Measurements from ENCODE around the gene C1QTNF12.

C1QTNF12 gene

DNA sequence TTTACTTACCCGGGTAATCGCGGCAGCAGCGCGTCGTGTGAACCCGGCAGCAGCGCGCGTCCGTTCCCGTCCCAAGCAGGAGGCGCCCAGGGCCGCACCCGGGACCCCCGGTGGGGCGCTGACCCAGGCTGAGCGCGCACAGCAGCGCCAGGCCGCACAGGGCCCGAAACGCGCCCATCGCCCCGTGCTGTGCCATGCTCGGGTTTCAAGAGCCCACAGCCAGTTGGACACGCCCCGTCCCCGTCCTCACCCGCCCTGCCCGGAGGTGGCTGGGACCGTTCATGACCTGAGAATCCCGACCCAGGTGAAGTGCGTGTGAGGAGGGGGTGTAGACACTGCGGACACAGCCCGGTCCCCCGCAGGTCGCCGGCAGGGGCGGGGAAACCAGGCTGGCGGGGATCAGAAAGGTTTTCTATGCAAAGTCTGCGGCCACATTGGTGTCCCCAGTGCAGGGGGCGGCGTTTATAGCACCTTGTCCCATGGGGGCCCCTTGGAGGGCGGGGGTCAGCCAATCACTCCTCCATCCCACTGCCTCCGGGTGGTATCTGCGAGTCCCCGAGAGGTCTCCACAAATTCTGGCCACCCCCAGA, 40.1 kb downstream of the C1QTNF12 start, which contains the start of gene TNFRSF18:
Gene TNFRSF18, minus strand, starts transcription at position 217 of the 590 bp plus-strand sequence. Its CDS starts 21 bp downstream, at position 196.
- Histone ChIP-seq H3K9me2 (replicated peaks; ENCODE audit: insufficient read depth, low read length) (no peaks in the 10 kb centered on the region), H3K9ac (ENCODE audit: low read length) (no peak within 1 kb of the TSS), H4K20me1 (ENCODE audit: insufficient read depth, low read length) (no peaks in the 10 kb centered on the region), H2AFZ (ENCODE audit: low read length) (no peak within 1 kb of the TSS), H3K9me3 (replicated peaks; ENCODE audit: insufficient read depth, low read length) (no peaks in the 10 kb centered on the region), H3K27me3 (replicated peaks; ENCODE audit: insufficient read depth, low read length) (peaks cover 86% of the 10 kb centered on the region), H3K4me1 (ENCODE audit: low read length) (no peaks in the 10 kb centered on the region), H3F3A (ENCODE audit: insufficient read depth, low read length) (no peaks in the 10 kb centered on the region), H3K27ac (ENCODE audit: low read length) (no peak within 1 kb of the TSS), H3K36me3 (replicated peaks; ENCODE audit: insufficient read depth, low read length) (no peaks in the 10 kb centered on the region), H3K79me2 (ENCODE audit: low read length) (no peaks in the 10 kb centered on the region), H3K4me3 (ENCODE audit: low read length) (no peak within 1 kb of the TSS), H3K4me2 (ENCODE audit: low read depth, low read length) (no peak within 1 kb of the TSS)
- TF ChIP-seq EZH2 (optimal IDR thresholded peaks at IDR 0.05; ENCODE audit: low read depth, low read length) (no peak), EZH2phosphoT487 (IDR thresholded peaks at IDR 0.05; ENCODE audit: low read length) (no peak)
- TF ChIP-seq, protein P1, sequence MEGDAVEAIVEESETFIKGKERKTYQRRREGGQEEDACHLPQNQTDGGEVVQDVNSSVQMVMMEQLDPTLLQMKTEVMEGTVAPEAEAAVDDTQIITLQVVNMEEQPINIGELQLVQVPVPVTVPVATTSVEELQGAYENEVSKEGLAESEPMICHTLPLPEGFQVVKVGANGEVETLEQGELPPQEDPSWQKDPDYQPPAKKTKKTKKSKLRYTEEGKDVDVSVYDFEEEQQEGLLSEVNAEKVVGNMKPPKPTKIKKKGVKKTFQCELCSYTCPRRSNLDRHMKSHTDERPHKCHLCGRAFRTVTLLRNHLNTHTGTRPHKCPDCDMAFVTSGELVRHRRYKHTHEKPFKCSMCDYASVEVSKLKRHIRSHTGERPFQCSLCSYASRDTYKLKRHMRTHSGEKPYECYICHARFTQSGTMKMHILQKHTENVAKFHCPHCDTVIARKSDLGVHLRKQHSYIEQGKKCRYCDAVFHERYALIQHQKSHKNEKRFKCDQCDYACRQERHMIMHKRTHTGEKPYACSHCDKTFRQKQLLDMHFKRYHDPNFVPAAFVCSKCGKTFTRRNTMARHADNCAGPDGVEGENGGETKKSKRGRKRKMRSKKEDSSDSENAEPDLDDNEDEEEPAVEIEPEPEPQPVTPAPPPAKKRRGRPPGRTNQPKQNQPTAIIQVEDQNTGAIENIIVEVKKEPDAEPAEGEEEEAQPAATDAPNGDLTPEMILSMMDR (IDR thresholded peaks at IDR 0.05; ENCODE audit: low read length) = no peak
- no peak for DNase-seq

DNA sequence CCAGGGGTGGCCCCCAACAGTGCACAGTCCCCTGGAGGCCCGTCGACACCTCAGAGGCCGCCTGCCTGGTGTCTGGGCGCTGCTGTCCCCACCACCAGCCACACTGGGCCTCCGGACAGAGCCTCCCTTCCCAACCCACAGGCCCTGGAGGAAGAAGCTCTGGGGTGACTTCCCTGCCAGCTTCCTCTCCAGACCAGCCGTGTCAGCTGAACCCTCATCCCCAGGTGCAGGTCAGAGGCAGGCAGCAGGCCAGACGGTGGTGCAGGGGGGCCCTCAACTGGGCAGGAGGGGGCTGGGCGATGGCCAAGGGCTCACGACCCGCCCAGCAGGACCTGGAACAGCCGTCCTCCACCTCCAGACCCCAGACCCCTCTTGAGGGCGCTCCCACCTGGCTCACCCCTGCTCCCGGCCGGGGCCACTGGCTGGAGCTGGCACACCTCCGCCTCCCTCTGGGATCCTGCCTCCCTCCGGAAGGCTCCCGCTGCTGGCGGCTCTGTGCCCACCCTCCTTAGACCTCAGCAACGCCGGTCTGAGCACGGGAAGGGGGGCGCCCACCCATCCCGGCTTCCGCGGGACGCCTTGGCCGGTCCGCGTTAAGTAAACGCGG, 40.6 kb downstream of the C1QTNF12 start:
- Histone ChIP-seq H3K9me2 (replicated peaks; ENCODE audit: insufficient read depth, low read length) (no peaks in the 10 kb centered on the region), H3K4me1 (ENCODE audit: low read length) (no peaks in the 10 kb centered on the region), H3K27ac (ENCODE audit: low read length) (no peak overlapping the region), H3K4me3 (ENCODE audit: low read length) (no peak overlapping the region), H3K9me3 (replicated peaks; ENCODE audit: insufficient read depth, low read length) (no peaks in the 10 kb centered on the region), H4K20me1 (ENCODE audit: insufficient read depth, low read length) (no peaks in the 10 kb centered on the region), H3K4me2 (ENCODE audit: low read depth, low read length) (no peak overlapping the region), H3K27me3 (replicated peaks; ENCODE audit: insufficient read depth, low read length) (peaks cover 81% of the 10 kb centered on the region), H3K36me3 (replicated peaks; ENCODE audit: insufficient read depth, low read length) (no peaks in the 10 kb centered on the region), H3K79me2 (ENCODE audit: low read length) (no peaks in the 10 kb centered on the region), H2AFZ (ENCODE audit: low read length) (no peak overlapping the region), H3F3A (ENCODE audit: insufficient read depth, low read length) (no peaks in the 10 kb centered on the region), H3K9ac (ENCODE audit: low read length) (no peak overlapping the region)
- DNase-seq = no peak
- TF ChIP-seq EZH2phosphoT487 (IDR thresholded peaks at IDR 0.05; ENCODE audit: low read length) (no peak), EZH2 (optimal IDR thresholded peaks at IDR 0.05; ENCODE audit: low read depth, low read length) (no peak)
- TF ChIP-seq, protein P1 (IDR thresholded peaks at IDR 0.05; ENCODE audit: low read length) = no peak

GRCh38 chr1:1204998-1205768, 41.3 kb downstream of the C1QTNF12 start:
- no peaks in the 10 kb centered on the region for H3K9me2 ChIP-seq (replicated peaks; ENCODE audit: insufficient read depth, low read length)
- DNase-seq = no peak
- no peak overlapping the region for H3K9ac ChIP-seq (ENCODE audit: low read length)
- H2AFZ ChIP-seq (ENCODE audit: low read length) = no peak overlapping the region
- no peaks in the 10 kb centered on the region for H3K9me3 ChIP-seq (replicated peaks; ENCODE audit: insufficient read depth, low read length)
- no peaks in the 10 kb centered on the region for H3K36me3 ChIP-seq (replicated peaks; ENCODE audit: insufficient read depth, low read length)
- no peak overlapping the region for H3K27ac ChIP-seq (ENCODE audit: low read length)
- no peak overlapping the region for H3K4me3 ChIP-seq (ENCODE audit: low read length)
- no peaks in the 10 kb centered on the region for H4K20me1 ChIP-seq (ENCODE audit: insufficient read depth, low read length)
- H3K4me1 ChIP-seq (ENCODE audit: low read length) = no peaks in the 10 kb centered on the region
- peaks cover 81% of the 10 kb centered on the region for H3K27me3 ChIP-seq (replicated peaks; ENCODE audit: insufficient read depth, low read length)
- H3K4me2 ChIP-seq (ENCODE audit: low read depth, low read length) = no peak overlapping the region
- H3F3A ChIP-seq (ENCODE audit: insufficient read depth, low read length) = no peaks in the 10 kb centered on the region
- no peak for TF ChIP-seq EZH2phosphoT487 (IDR thresholded peaks at IDR 0.05; ENCODE audit: low read length)
- TF ChIP-seq, protein P1 (IDR thresholded peaks at IDR 0.05; ENCODE audit: low read length) = no peak
- no peak for TF ChIP-seq EZH2 (optimal IDR thresholded peaks at IDR 0.05; ENCODE audit: low read depth, low read length)
- no peaks in the 10 kb centered on the region for H3K79me2 ChIP-seq (ENCODE audit: low read length)

All from MM.1S (cell line).